Pancreas (tissue), 10 donors: ENCODE measurements around the gene MROH2B. TPM values are rescaled to one million over a fixed set of nuclear protein-coding genes. Genes with fewer than 3 reads are reported as not detected.

Experiments used
- ATAC-seq, 4 donors: fragments of 200-7000 bp; cut with Tn5 transposase; one replicate each; pipeline versions ENCODE4 v1.8.0 to v1.9.1; 2020; ENCODE audit warnings: mild to moderate bottlenecking in 4 of 4, moderate library complexity in 4 of 4
- DNase-seq, 6 donors: peaks; one replicate each; pipeline ENCODE4 v3.0.0-alpha.2; 2020
- FAIRE-seq: peaks from 2 replicates; lab custom pipeline; 2012; peaks lifted over from hg19 to GRCh38; lab: Jason Lieb, UNC
- H3K27ac ChIP-seq, 4 donors: fragments of 200-600 bp; sonication (generic); 1 replicate in 3 of 4; 2 replicates in 1 of 4; pipeline versions ENCODE4 v1.5.0 to v1.8.0; 2020
- H3K27me3 ChIP-seq, 4 donors: fragments of 200-600 bp; one replicate each; pipeline ENCODE4 v1.8.0; 2021
- H3K36me3 ChIP-seq, 3 donors: fragments of 200-600 bp; sonication (generic) in 1 of 3; one replicate each; pipeline versions ENCODE4 v1.5.0 to v1.8.0; 2020 to 2021
- H3K4me1 ChIP-seq, 3 donors: fragments of 200-600 bp; one replicate each; pipeline ENCODE4 v1.8.0; 2021
- H3K4me3 ChIP-seq, 4 donors: fragments of 200-600 bp; sonication (generic) in 2 of 4; one replicate each; pipeline versions ENCODE4 v1.5.0 to v1.8.0; 2020 to 2021
- H3K9me3 ChIP-seq, 4 donors: fragments of 200-600 bp; one replicate each; pipeline ENCODE4 v1.8.0; 2021
- WGBS, 2 donors: extraction: QIAGEN DNeasy Blood & Tissue Kit; methylation state at CpG; one replicate each; pipeline ENCODE4 v1.1.7; 2013; 5-methylcytosine and 5-hydroxymethylcytosine counted together
- intact Hi-C, 3 donors: fragments of 100-400 bp; cut with DNase I; formaldehyde crosslinking; loops; one replicate each; pipeline versions ENCODE4 v1.11.1 to v1.14.2; 2022
- polyA plus RNA-seq, 2 donors: library from polyadenylated mRNA; stranded (reverse); fragments of 200-250 nt; gene quantifications; one replicate each; pipeline ENCODE4 v1.2.3, GENCODE V29; 2013
- total RNA-seq, 6 donors: library from RNA; stranded (reverse); fragmentation: NEBNext Ultra II Directional in 4 of 6; extraction: Animal tissue kit (Norgen Biotek cat#: 25700) in 4 of 6; gene quantifications; one replicate each; pipeline versions ENCODE4 v1.2.1 to v1.2.4, GENCODE V29; 2021 to 2023
- TF ChIP-seq, protein P1 (sequence below), 4 donors: fragments of 200-600 bp; sonication (generic) in 3 of 4; IDR thresholded peaks; one replicate each; pipeline versions ENCODE4 v1.5.0 to v1.8.0; 2021; ENCODE audit warnings: antibody characterized with exemption in 4 of 4
- donor health status: healthy with polysubstance abuse.
- donor health status: DM: no; HTN: no; CAD: no; lungs with moderate emphysema.
- donor health status: DM: no; HTN: no; CAD: no.
- donor health status: control.
- donor health status: control.
- donor health status: Bipolar disorder and iron deficiency.
- donor health status: DM: yes; HTN: yes; CAD: no.
- donor health status: DM: no; HTN: no; CAD: no.
- donor health status: DM: no; HTN: no; CAD: no.
- donor health status: DM: yes; HTN: yes; CAD: no.

MROH2B gene
- total and polyA plus RNA-seq, 8 donors: 0.03 TPM; not detected in 7

DNA sequence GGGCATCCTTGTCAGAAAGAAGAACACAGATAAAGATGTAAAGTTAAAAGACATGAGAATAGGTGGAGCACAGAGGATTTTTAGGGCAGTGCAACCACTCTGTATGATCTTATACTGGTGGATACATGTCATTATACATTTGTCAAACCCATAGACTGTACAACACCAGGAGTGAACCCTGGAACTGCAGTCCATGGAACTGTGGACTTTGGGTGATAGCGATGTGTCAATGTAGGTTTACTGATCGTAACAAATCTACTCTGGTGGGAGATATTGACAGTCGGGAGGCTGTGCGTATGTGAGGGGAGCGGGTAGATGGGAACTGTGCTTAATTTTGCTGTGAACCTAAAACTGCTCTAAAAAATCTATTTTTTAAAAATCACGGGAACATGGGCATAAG, 60.6 kb downstream of the MROH2B start:
- Histone ChIP-seq H3K27ac (no peak overlapping the region), H3K4me3 (no peak overlapping the region), H3K27me3 (no peaks in the 10 kb centered on the region), H3K9me3 (no peaks in the 10 kb centered on the region), H3K36me3 (no peaks in the 10 kb centered on the region), H3K4me1 (no peaks in the 10 kb centered on the region)
- whole genome bisulfite sequencing, 2 donors: 80 to 85% methylated on average over 6 of the region's 6 CpGs
- no peak for DNase-seq
- TF ChIP-seq, protein P1, sequence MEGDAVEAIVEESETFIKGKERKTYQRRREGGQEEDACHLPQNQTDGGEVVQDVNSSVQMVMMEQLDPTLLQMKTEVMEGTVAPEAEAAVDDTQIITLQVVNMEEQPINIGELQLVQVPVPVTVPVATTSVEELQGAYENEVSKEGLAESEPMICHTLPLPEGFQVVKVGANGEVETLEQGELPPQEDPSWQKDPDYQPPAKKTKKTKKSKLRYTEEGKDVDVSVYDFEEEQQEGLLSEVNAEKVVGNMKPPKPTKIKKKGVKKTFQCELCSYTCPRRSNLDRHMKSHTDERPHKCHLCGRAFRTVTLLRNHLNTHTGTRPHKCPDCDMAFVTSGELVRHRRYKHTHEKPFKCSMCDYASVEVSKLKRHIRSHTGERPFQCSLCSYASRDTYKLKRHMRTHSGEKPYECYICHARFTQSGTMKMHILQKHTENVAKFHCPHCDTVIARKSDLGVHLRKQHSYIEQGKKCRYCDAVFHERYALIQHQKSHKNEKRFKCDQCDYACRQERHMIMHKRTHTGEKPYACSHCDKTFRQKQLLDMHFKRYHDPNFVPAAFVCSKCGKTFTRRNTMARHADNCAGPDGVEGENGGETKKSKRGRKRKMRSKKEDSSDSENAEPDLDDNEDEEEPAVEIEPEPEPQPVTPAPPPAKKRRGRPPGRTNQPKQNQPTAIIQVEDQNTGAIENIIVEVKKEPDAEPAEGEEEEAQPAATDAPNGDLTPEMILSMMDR (IDR thresholded peaks at IDR 0.05): no peak
- no peak for ATAC-seq
- intact Hi-C loops: no loop called here
- no peak for FAIRE-seq

DNA sequence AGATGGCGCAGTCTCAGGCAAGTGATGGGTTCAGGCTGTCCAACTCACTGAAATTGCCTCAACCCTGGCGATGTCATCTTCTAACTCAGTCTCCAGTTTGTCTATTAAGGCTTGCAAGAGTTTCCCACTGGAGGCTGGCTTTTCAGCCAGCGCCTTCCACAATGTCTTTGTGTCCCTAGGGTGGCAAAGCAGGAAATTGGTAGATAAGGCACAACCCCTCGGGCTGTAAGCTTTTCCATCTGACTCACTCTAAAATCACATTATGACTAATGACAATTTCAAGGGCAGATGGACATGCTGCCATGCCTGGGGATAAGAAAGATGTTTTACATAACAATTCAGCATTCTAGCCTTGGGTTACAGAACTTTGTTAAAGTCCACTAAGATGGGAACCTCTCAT, 61.9 kb downstream of the MROH2B start:
- TF ChIP-seq, protein P1 (IDR thresholded peaks at IDR 0.05): no peak
- no peak overlapping the region for H3K4me3 ChIP-seq
- H3K4me1 ChIP-seq: no peaks in the 10 kb centered on the region
- H3K9me3 ChIP-seq: no peaks in the 10 kb centered on the region
- intact Hi-C loops: no loop called here
- no peaks in the 10 kb centered on the region for H3K36me3 ChIP-seq
- H3K27me3 ChIP-seq: no peaks in the 10 kb centered on the region
- ATAC-seq (no peak), DNase-seq (no peak), FAIRE-seq (no peak)
- WGBS, 2 donors: 67 to 71% methylated on average over 4 of the region's 4 CpGs
- H3K27ac ChIP-seq: no peak overlapping the region

DNA sequence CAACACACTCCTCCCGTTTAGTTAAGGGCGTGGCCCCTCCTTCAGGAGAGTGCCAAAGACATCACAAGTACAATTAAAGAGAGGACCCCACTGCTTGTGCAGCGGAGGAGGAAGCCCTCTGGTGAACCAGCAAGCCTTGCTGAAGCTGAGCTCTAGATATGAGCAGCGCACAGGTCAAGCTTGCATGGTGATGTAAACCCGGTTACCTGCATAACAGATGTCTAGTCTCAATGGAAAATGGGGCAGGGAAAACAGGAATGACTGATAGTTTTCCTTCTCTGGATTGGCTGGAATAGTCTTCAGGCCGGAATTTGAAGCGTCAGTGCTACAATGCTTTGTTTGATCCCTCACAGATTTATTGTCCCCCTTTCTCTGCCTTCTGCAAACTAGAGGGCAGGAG, 66.2 kb downstream of the MROH2B start:
- intact Hi-C loops: no loop called here
- ATAC-seq: no peak
- H3K27me3 ChIP-seq: no peaks in the 10 kb centered on the region
- no peaks in the 10 kb centered on the region for H3K9me3 ChIP-seq
- no peak overlapping the region for H3K27ac ChIP-seq
- no peaks in the 10 kb centered on the region for H3K36me3 ChIP-seq
- H3K4me1 ChIP-seq: no peaks in the 10 kb centered on the region
- no peak for DNase-seq
- TF ChIP-seq, protein P1 (IDR thresholded peaks at IDR 0.05): no peak
- no peak for FAIRE-seq
- WGBS, 2 donors: 81 to 91% methylated on average over 7 of the region's 7 CpGs
- H3K4me3 ChIP-seq: no peak overlapping the region

DNA sequence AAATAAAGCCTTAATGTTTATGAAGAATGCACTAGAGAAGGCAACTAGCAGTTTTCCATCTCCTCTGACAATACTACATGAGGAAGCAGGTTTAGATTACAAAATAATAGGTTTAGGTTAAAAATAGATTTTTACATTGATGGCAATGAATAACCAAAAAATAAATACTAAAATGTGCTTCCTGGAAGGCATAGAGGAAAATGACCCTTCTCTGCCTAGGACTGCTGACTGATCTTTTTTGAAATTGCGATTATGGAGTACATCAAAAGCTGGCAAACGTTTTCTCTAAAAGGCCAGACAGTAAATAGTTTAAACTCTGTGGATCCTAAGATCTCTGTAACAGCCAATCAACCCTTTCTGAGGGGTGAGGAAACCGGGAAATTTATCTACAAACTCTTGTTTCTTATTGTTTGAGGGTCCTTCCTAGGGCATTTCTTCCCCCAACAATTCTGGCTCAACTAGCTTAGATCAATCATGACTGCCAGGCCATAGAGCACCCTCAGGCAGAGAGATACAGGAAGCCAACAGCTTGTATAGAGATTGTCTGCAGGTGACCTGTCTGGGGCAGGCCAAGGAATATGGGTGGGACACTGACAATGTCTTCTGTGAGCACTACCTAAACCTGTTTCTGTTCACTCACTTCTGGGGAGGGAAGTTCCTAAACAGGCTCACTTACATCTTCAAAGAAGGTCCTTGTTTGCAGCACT, 67.3 kb downstream of the MROH2B start:
- TF ChIP-seq, protein P1 (IDR thresholded peaks at IDR 0.05): no peak
- Histone ChIP-seq H3K4me3 (no peak overlapping the region), H3K27me3 (no peaks in the 10 kb centered on the region), H3K4me1 (no peaks in the 10 kb centered on the region), H3K36me3 (no peaks in the 10 kb centered on the region), H3K9me3 (no peaks in the 10 kb centered on the region), H3K27ac (no peak overlapping the region)
- DNase-seq (no peak), FAIRE-seq (no peak), ATAC-seq (peak in 1 of 4 donors; percentile 66)
- intact Hi-C loops: no loop called here
- WGBS, 2 donors: 27 to 32% methylated on average over 3 of the region's 3 CpGs

DNA sequence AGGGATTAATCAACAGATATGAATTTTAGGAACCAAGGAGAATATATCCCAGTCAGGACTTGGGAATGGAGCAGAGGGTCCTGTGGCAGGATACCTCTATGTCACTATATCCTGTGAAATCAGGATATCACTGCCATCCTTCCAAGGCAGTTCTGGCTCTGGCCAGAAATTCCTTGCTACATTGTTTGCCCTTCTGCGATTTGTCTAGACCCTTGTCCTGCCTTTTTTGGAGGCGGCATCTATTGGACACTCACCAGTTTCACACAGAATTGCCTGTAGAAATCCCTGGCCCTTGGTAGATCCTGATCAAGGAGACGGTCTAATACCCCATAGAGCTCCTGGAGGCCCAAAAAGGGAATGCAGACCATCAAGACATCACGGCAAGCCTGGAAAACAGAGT, 71.2 kb downstream of the MROH2B start:
- intact Hi-C loops: no loop called here
- H3K4me1 ChIP-seq: no peaks in the 10 kb centered on the region
- H3K27ac ChIP-seq: no peak overlapping the region
- no peaks in the 10 kb centered on the region for H3K27me3 ChIP-seq
- ATAC-seq (no peak), FAIRE-seq (no peak), DNase-seq (no peak)
- no peak overlapping the region for H3K4me3 ChIP-seq
- H3K36me3 ChIP-seq: no peaks in the 10 kb centered on the region
- no peaks in the 10 kb centered on the region for H3K9me3 ChIP-seq
- 80 to 88% methylated on average over 4 of the region's 4 CpGs for WGBS, 2 donors
- TF ChIP-seq, protein P1 (IDR thresholded peaks at IDR 0.05): no peak
